HG03097 (cell line): ENCODE results near the gene PLA2G4A.
"Not testable (repeated sequence)": the region's sequence is repeated elsewhere in the genome, so short reads cannot be mapped to it uniquely, and the experiment has no call there.

Experiments used
- ATAC-seq: cut with Tn5 transposase; IDR thresholded peaks from one replicate; pipeline ENCODE4 v1.9.1; 2021; ENCODE audit not compliant: unreplicated experiment, low FRiP score

The PLA2G4A gene

GRCh38 chr1:186904361-186904760 is 75.6 kb downstream of the PLA2G4A start:
- ATAC-seq, result no peak

GRCh38 chr1:186905561-186905960 is 76.8 kb downstream of the PLA2G4A start:
- no peak for ATAC-seq

GRCh38 chr1:186915555-186915954 is 86.8 kb downstream of the PLA2G4A start:
- ATAC-seq, result no peak

GRCh38 chr1:186917106-186917786 is 88.5 kb downstream of the PLA2G4A start:
- ATAC-seq, result not testable (repeated sequence)

GRCh38 chr1:186921386-186921785 is 92.6 kb downstream of the PLA2G4A start:
- not testable (repeated sequence) for ATAC-seq

GRCh38 chr1:186922814-186923213 is 94.1 kb downstream of the PLA2G4A start:
- not testable (repeated sequence) for ATAC-seq

GRCh38 chr1:186923486-186923885 is 94.7 kb downstream of the PLA2G4A start:
- ATAC-seq, result no peak

- no peak for ATAC-seq
Measured at GRCh38 chr1:186925881-186926669, 97.3 kb downstream of the PLA2G4A start.

- ATAC-seq, result no peak
Measured at GRCh38 chr1:186927884-186928283, 99.1 kb downstream of the PLA2G4A start.

- no peak for ATAC-seq
Measured at GRCh38 chr1:186930238-186930637, 101.5 kb downstream of the PLA2G4A start.

- no peak for ATAC-seq
Measured at GRCh38 chr1:186937016-186937670, 108.4 kb downstream of the PLA2G4A start.

- no peak for ATAC-seq
Measured at GRCh38 chr1:186943891-186944686, 115.3 kb downstream of the PLA2G4A start.

- no peak for ATAC-seq
Measured at GRCh38 chr1:186945146-186945545, 116.4 kb downstream of the PLA2G4A start.

GRCh38 chr1:186948535-186948934 is 119.8 kb downstream of the PLA2G4A start:
- no peak for ATAC-seq

- ATAC-seq, result no peak
Measured at GRCh38 chr1:186949173-186949572, 120.4 kb downstream of the PLA2G4A start.

- no peak for ATAC-seq
Measured at GRCh38 chr1:186950547-186950946, 121.8 kb downstream of the PLA2G4A start.

GRCh38 chr1:186953876-186954275 is 125.1 kb downstream of the PLA2G4A start:
- ATAC-seq, result no peak

GRCh38 chr1:186957314-186957713 is 128.6 kb downstream of the PLA2G4A start:
- ATAC-seq, result no peak

- no peak for ATAC-seq
Measured at GRCh38 chr1:186958520-186958919, 129.8 kb downstream of the PLA2G4A start.

- no peak for ATAC-seq
Measured at GRCh38 chr1:186960861-186961260, 132.1 kb downstream of the PLA2G4A start.

- no peak for ATAC-seq
Measured at GRCh38 chr1:186965847-186966246, 137.1 kb downstream of the PLA2G4A start.
